Embryonic facial prominence (tissue), 1 donor: ENCODE results near the gene TPX2.

ENCODE experiments used
- DNase-seq: peaks from one replicate; pipeline ENCODE4 v3.0.0-alpha.2; 2016; ENCODE audit errors: extremely low spot score

TPX2 gene

GRCh38 chr20:31833931-31834521 lies 94.9 kb downstream of the TPX2 start:
- DNase-seq, result no peak

GRCh38 chr20:31835554-31835953 lies 96.5 kb downstream of the TPX2 start:
- no peak for DNase-seq

GRCh38 chr20:31835977-31836852 lies 97.1 kb downstream of the TPX2 start:
- DNase-seq, result no peak

- no peak for DNase-seq
These were observed 97.9 kb downstream of the TPX2 start for GRCh38 chr20:31836853-31837608.

GRCh38 chr20:31837896-31838397 lies 98.9 kb downstream of the TPX2 start:
- DNase-seq, result no peak

- no peak for DNase-seq
These were observed 99.7 kb downstream of the TPX2 start for GRCh38 chr20:31838646-31839292.

- DNase-seq, result no peak
These were observed 100.8 kb downstream of the TPX2 start for GRCh38 chr20:31839782-31840487.

- no peak for DNase-seq
These were observed 102.1 kb downstream of the TPX2 start for GRCh38 chr20:31840906-31841816.

GRCh38 chr20:31841928-31842327 lies 102.8 kb downstream of the TPX2 start:
- no peak for DNase-seq

- DNase-seq, result no peak
These were observed 103.5 kb downstream of the TPX2 start for GRCh38 chr20:31842471-31843157.

- no peak for DNase-seq
These were observed 104.2 kb downstream of the TPX2 start for GRCh38 chr20:31843288-31843687.

- no peak for DNase-seq
These were observed 104.8 kb downstream of the TPX2 start for GRCh38 chr20:31843881-31844280.

- DNase-seq, result no peak
These were observed 105.7 kb downstream of the TPX2 start for GRCh38 chr20:31844737-31845299.

- DNase-seq, result no peak
These were observed 106.3 kb downstream of the TPX2 start, which contains the start of gene FOXS1 for GRCh38 chr20:31845300-31845863. Gene FOXS1, minus strand, starts transcription at chr20:31845604. Its CDS starts 62 bp downstream, at chr20:31845542.

GRCh38 chr20:31846793-31847138 lies 107.7 kb downstream of the TPX2 start:
- no peak for DNase-seq

- no peak for DNase-seq
These were observed 109.3 kb downstream of the TPX2 start for GRCh38 chr20:31848088-31848999.

GRCh38 chr20:31849306-31849930 lies 110.3 kb downstream of the TPX2 start:
- DNase-seq, result no peak
